Calu3 (cell line): ENCODE results near the gene SLC25A10. TPM values are rescaled to one million over a fixed set of nuclear protein-coding genes. Genes with fewer than 3 reads are reported as not detected.

Experiments
- BruUV-seq: library from RNA; stranded (reverse); fragments of 400-500 nt; replicated peaks from 2 replicates; lab custom pipeline; 2021; lab: Mats Ljungman, UMichigan
- CTCF ChIA-PET: fragments of 300-600 bp; sonication (Branson Sonifier 250); formaldehyde crosslinking; loops from one replicate; lab custom pipeline; 2022; ENCODE audit warnings: antibody characterized with exemption; lab: Charles Lee
- DNase-seq: peaks from one replicate; pipeline ENCODE4 v3.0.0; 2022
- H3K27ac Mint-ChIP-seq: one replicate; pipeline ENCODE4 v1.8.0; 2022; ENCODE audit warnings: mixed read lengths; ENCODE audit not compliant: unreplicated experiment
- H3K27me3 Mint-ChIP-seq: one replicate; pipeline ENCODE4 v1.8.0; 2022; ENCODE audit warnings: mixed read lengths; ENCODE audit not compliant: unreplicated experiment
- H3K36me3 Mint-ChIP-seq: one replicate; pipeline ENCODE4 v1.8.0; 2022; ENCODE audit warnings: mild to moderate bottlenecking, moderate library complexity, mixed read lengths; ENCODE audit not compliant: insufficient read depth, unreplicated experiment
- H3K4me1 Mint-ChIP-seq: one replicate; pipeline ENCODE4 v1.8.0; 2022; ENCODE audit warnings: mild to moderate bottlenecking, low read depth, mixed read lengths; ENCODE audit not compliant: unreplicated experiment
- H3K4me3 Mint-ChIP-seq: one replicate; pipeline ENCODE4 v1.8.0; 2022; ENCODE audit warnings: mild to moderate bottlenecking, low read depth, moderate library complexity, mixed read lengths; ENCODE audit not compliant: unreplicated experiment
- H3K9me3 Mint-ChIP-seq: one replicate; pipeline ENCODE4 v1.8.0; 2022; ENCODE audit warnings: low read depth, mixed read lengths; ENCODE audit not compliant: unreplicated experiment
- CTCF ChIP-seq: fragments of 200-600 bp; IDR thresholded peaks from one replicate; pipeline ENCODE4 v1.8.0; 2022; ENCODE audit warnings: antibody characterized with exemption; ENCODE audit not compliant: unreplicated experiment
- intact Hi-C: fragments of 100-400 bp; cut with micrococcal nuclease; formaldehyde crosslinking; loops from one replicate; pipeline ENCODE4 v1.10.0; 2022; ENCODE audit not compliant: unreplicated experiment
- total RNA-seq: library from RNA; stranded (reverse); gene quantifications from 2 replicates; pipeline ENCODE4 v1.2.3, GENCODE V29; 2022

SLC25A10 gene
- total RNA-seq, 1 experiment from 2014 or later, result 72.3 TPM

- CTCF ChIA-PET, result no interaction called here
- no TSS peak for BruUV-seq
- no peak for DNase-seq
- H3K4me1 Mint-ChIP-seq, result peaks cover 12% of the 10 kb centered on the region
- no peaks in the 10 kb centered on the region for H3K27me3 Mint-ChIP-seq
- intact Hi-C loops, result no loop called here
- no peak for TF ChIP-seq CTCF
- no peak overlapping the region for H3K27ac Mint-ChIP-seq
- H3K4me3 Mint-ChIP-seq, result no peak overlapping the region
- peaks cover 64% of the 10 kb centered on the region for H3K36me3 Mint-ChIP-seq
- H3K9me3 Mint-ChIP-seq, result no peaks in the 10 kb centered on the region
Observed at GRCh38 chr17:81719410-81720266, 7.6 kb downstream of the SLC25A10 start.

DNA sequence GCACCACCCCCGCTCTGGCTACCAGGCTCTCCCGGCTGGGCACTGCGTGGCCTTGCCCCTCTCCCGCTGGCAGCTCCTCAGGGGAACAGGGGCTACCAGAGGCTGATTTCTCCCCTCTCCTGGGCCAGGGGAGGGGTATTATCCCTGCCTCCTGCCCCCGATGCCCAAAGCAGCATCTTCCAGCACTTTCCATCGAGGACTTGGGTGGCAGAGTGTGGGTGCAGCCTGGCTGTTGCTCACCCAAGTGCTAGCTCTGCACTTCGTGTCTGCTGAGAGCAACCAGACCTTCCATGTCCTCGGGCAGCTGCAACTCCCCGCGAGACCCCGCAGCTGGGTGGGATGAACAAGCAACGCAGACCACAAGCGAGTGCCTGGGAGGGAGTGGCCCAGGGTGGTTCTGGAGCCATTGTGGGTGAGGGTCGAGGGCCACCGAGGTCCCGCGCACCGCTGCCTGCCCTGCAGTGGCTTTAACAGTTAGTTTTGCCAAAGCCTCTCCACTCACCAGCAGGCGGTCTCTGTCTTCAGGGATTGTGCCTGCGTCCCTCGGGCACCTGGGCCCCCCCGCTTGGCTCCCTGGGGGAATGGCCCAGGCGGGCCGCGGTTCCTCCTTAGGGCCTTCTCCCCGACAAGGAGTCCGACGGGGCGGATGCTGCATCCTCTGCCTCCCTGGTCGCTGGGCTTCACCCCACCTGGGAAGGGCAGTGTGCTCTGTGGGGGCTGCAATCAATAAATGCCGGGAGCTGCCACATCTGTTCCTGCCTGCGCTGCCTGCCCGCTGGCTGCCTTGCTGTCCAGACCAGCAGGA lies 8.4 kb downstream of the SLC25A10 start:
- no peak overlapping the region for H3K4me3 Mint-ChIP-seq

DNA sequence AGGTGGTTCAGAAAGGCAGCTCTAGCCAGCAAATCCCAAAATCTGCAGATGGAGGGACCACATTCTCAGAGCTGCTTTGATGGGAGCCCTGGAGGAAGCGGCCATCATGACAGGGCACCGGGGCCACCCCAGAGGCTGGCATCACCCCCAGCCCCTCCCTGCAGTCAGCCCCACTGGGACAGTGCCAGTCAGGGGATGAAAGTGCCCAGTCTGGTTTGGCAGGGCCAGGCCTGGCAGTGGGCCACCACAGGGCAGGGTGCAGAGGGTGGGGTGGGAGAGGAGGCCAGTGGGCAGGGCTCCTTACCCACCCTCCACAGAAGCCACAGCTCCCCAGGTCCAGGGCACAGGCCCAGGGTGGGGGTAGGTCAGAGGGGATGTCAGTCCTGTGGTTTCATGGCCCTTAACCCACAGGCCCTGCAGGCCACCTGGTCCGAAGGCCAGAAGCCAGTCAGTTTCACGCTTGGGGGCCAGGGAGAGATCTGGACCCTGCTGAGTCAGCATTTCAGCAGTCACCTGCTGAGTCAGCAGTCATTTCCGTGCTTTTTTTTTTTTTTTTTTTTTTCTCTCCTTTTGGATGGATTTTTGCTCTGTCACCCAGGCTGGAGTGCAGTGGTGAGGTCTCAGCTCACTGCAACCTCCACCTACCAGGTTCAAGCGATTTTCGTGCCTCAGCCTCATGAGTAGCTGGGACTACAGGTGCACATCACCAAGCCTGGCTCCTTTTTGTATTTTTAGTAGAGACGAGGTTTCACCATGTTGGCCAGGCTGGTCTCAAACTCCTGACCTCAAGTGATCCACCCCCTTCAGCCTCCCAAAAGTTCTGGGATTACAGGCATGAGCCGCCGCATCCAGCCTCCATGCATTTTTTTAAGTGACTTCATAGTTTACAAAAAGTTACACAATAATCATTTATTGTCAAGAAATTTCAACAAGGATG lies 10.4 kb downstream of the SLC25A10 start:
- H3K27ac Mint-ChIP-seq, result peak overlapping the region; percentile 39
- H3K9me3 Mint-ChIP-seq, result no peaks in the 10 kb centered on the region
- CTCF ChIA-PET, result interaction anchor here (0.6 kb wide), 1 partner anchor 103 kb away, joined by 4 read pairs; no protein-coding TSS in a partner anchor
- DNase-seq, result peak; percentile 93
- intact Hi-C loops, result no loop called here
- TF ChIP-seq CTCF, result no peak
- H3K4me1 Mint-ChIP-seq, result peaks cover 12% of the 10 kb centered on the region
- peaks cover 56% of the 10 kb centered on the region for H3K36me3 Mint-ChIP-seq
- H3K4me3 Mint-ChIP-seq, result peak overlapping the region; percentile 41
- H3K27me3 Mint-ChIP-seq, result no peaks in the 10 kb centered on the region
- no TSS peak for BruUV-seq

More for the DNA sequence above, 8.4 kb downstream of the SLC25A10 start:
- DNase-seq, result no peak
- no peaks in the 10 kb centered on the region for H3K9me3 Mint-ChIP-seq
- no peak overlapping the region for H3K27ac Mint-ChIP-seq
- BruUV-seq, result TSS peak; percentile 4
- TF ChIP-seq CTCF, result no peak
- intact Hi-C loops, result no loop called here
- no peaks in the 10 kb centered on the region for H3K27me3 Mint-ChIP-seq
- H3K4me1 Mint-ChIP-seq, result peaks cover 12% of the 10 kb centered on the region
- H3K36me3 Mint-ChIP-seq, result peaks cover 63% of the 10 kb centered on the region
- CTCF ChIA-PET, result no interaction called here
